ENCODE data around the gene NOL3.

NOL3 gene

GRCh38 chr16:67184453-67184994 is 14.2 kb downstream of the NOL3 start:
- peak overlapping the region; percentile 62 to 77 for H3K4me3 ChIP-seq (replicated peaks in 1 of 2; ENCODE audit: low read depth in 2 of 2, low read length in 2 of 2)
- TF ChIP-seq CTCF (IDR thresholded peaks at IDR 0.05; ENCODE audit: low read depth, low read length), result no peak
- DNase-seq (ENCODE audit: low read depth in 2 of 2), result no peak

DNA sequence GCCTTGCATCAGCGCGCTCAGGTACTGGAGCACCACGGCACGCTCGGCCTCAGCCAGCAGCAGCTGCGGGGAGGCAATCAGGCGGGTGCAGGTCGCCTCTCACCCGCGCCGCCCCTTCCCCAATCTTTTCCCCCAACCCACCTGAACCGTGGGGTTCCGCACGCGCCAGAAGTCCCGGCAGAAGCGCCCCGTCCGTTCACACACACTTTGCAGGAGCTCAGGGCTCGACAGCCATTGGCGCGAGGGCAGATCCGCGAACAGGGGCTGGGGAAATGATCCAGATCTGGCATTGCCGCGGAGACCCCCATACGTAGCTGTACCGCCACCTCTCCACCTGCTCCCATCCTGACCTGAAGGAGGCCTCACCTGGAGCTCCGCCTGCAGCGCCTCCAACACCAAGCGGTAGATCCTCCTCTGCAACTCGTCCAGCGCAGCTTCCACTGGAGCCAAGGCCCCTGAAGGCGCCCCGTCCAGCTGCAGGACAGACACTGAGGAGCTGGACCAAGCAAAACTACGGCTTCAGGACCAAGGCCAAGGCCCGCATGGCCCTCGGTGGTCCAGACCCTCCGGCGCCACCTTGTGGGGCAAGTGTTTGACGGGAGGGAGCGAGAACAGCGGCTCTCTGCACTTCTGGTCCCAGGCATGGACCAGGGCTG is 14.8 kb downstream of the NOL3 start:
- peak overlapping the region in 1 of 2 donors; percentile 77 for H3K4me3 ChIP-seq (replicated peaks in 1 of 2; ENCODE audit: low read depth in 2 of 2, low read length in 2 of 2)
- peak; percentile 93 to 94 for DNase-seq (ENCODE audit: low read depth in 2 of 2)

DNA sequence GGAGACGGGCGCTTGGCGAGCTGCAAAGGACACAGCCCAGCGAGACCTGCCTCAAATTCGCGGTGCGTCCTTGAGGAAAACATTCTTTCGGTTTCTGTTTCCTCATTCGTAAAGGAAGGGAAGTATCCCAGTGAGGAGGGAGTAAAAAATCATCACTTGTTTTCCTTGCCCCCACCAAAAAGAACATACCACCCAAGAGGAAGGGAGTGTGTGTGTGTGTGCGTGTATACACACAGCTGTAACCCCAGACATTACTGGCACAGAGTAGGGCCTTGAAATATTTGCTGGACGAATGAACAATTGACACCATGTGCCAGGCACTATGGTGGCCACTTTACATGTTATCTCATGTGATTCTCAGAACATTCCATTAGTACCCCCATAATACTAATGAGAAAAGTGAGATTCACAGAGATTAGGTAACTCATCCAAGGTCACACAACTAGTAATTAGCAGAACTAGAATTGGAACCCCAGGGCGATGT is 15.4 kb downstream of the NOL3 start:
- no peak for DNase-seq (ENCODE audit: low read depth in 2 of 2)
- no peak overlapping the region for H3K4me3 ChIP-seq (replicated peaks in 1 of 2; ENCODE audit: low read depth in 2 of 2, low read length in 2 of 2)
- no peak for TF ChIP-seq CTCF (IDR thresholded peaks at IDR 0.05; ENCODE audit: low read depth, low read length)

More for the DNA sequence above, 14.8 kb downstream of the NOL3 start:
- TF ChIP-seq CTCF (IDR thresholded peaks at IDR 0.05; ENCODE audit: low read depth, low read length), result peak; percentile 94

GRCh38 chr16:67186550-67186950 is 16.2 kb downstream of the NOL3 start:
- H3K4me3 ChIP-seq (replicated peaks in 1 of 2; ENCODE audit: low read depth in 2 of 2, low read length in 2 of 2), result no peak overlapping the region
- no peak for TF ChIP-seq CTCF (IDR thresholded peaks at IDR 0.05; ENCODE audit: low read depth, low read length)
- DNase-seq (ENCODE audit: low read depth in 2 of 2), result no peak

DNA sequence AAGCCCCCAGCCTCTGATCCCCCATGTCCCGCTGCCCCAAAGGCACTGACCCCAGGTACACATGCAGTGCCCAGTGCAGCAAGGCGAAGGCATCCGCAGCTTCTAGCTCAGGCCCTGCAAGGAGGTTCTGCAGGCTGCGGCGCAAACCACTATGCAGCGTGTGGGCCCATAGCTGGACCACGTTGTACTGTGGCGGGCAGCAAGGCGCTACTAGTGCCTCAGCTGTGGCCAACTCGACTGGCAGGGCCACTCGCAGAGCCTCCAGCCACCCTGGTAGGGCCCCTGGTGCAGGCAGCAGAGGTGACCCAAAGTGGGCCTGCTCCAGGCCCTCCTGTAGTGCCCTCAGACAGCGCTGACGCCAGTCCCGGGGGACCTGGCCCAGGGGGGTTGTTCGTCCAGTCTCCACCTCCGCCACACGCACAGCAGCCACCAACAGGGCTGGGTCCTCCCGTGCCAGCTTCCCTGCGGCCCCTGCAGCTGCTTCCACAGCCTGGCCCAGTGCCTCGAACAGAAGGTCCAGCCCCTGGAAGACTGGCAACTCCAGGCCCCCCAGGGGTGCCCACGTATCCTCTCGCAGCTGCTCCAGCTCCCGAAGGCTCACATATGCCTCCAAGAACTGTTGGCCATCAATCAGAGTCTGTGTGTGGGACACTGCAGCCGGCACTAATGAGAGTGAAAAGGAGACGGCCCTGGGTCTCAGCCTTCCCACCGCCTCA is 17.0 kb downstream of the NOL3 start:
- no peak for TF ChIP-seq CTCF (IDR thresholded peaks at IDR 0.05; ENCODE audit: low read depth, low read length)
- no peak overlapping the region for H3K4me3 ChIP-seq (replicated peaks in 1 of 2; ENCODE audit: low read depth in 2 of 2, low read length in 2 of 2)
- no peak for DNase-seq (ENCODE audit: low read depth in 2 of 2)

- no peak overlapping the region for H3K4me3 ChIP-seq (replicated peaks in 1 of 2; ENCODE audit: low read depth in 2 of 2, low read length in 2 of 2)
- no peak for DNase-seq (ENCODE audit: low read depth in 2 of 2)
- TF ChIP-seq CTCF (IDR thresholded peaks at IDR 0.05; ENCODE audit: low read depth, low read length), result no peak
These were observed 18.0 kb downstream of the NOL3 start for GRCh38 chr16:67188323-67188722.

Measured in cardiac fibroblast (primary cell).